Mesangial cell (primary cell): ENCODE data around the gene GIT1. TPM values are rescaled to one million over a fixed set of nuclear protein-coding genes. Genes with fewer than 3 reads are reported as not detected.

ENCODE experiments used
- total RNA-seq: library from RNA; depleted of rRNA; stranded (reverse); fragments of >200 nt; gene quantifications from 2 replicates; pipeline ENCODE4 v1.2.3, GENCODE V29; 2015

GIT1 gene
- 50.5 and 68.3 TPM in 2 replicates for total RNA-seq

GRCh38 chr17:29589524-29590410 is at the start of gene GIT1:
Gene GIT1, minus strand, starts transcription at chr17:29589648. Its CDS starts 270 bp downstream, at chr17:29589378.

GRCh38 chr17:29622337-29623282 is 33.2 kb upstream of the GIT1 start, which contains the start of gene CORO6:
Gene CORO6, minus strand, starts transcription at chr17:29622912. Its CDS starts 1,491 bp downstream, at chr17:29621421.

GRCh38 chr17:29592850-29593551 is 3.6 kb upstream of the GIT1 start, which contains the start of gene ANKRD13B:
Gene ANKRD13B, plus strand, starts transcription at chr17:29593132. Its CDS starts 490 bp downstream, at chr17:29593622.

GRCh38 chr17:29568331-29569244 is 20.9 kb downstream of the GIT1 start, which contains the start of gene TP53I13:
Gene TP53I13, plus strand, starts transcription at chr17:29568701. Its CDS starts 58 bp downstream, at chr17:29568759.

GRCh38 chr17:29566473-29567303 is 22.8 kb downstream of the GIT1 start, which contains the start of gene ABHD15:
Gene ABHD15, minus strand, starts transcription at chr17:29567037. Its CDS starts 71 bp downstream, at chr17:29566966.

Other genes with a start within 250 kb of the GIT1 start
- 26.1 and 34.4 TPM in 2 replicates for gene TAOK1, start 199.3 kb downstream of the GIT1 start, total RNA-seq
- 9.0 and 11.3 TPM in 2 replicates for gene ABHD15, start 22.6 kb downstream of the GIT1 start, total RNA-seq
- 71.0 and 76.8 TPM in 2 replicates for gene TP53I13, start 20.9 kb downstream of the GIT1 start, total RNA-seq
- gene ANKRD13B, start 3.5 kb upstream of the GIT1 start, total RNA-seq = 13.5 and 23.1 TPM in 2 replicates
- gene CORO6, start 33.3 kb upstream of the GIT1 start, total RNA-seq = 1.3 and 4.8 TPM in 2 replicates